Vagina (tissue), 2 donors: ENCODE measurements around the gene NBEAL1. TPM values are rescaled to one million over a fixed set of nuclear protein-coding genes. Genes with fewer than 3 reads are reported as not detected.
A peak's percentile ranks its signal among the peaks of the same experiment; 100 is the strongest.
"Not testable (repeated sequence)": the region's sequence is repeated elsewhere in the genome, so short reads cannot be mapped to it uniquely, and the experiment has no call there.

Experiments
- DNase-seq, 2 donors: peaks; one replicate each; pipeline ENCODE4 v3.0.0-alpha.2; 2017; ENCODE audit errors: extremely low spot score in 2 of 2
- H3K27ac ChIP-seq: fragments of 200-600 bp; sonication (generic); one replicate; pipeline ENCODE4 v1.5.1; 2019
- H3K27me3 ChIP-seq: fragments of 200-600 bp; sonication (generic); one replicate; pipeline ENCODE4 v1.5.1; 2019
- H3K36me3 ChIP-seq, 2 donors: fragments of 200-600 bp; sonication (generic); one replicate each; pipeline ENCODE4 v1.5.1; 2017 to 2019
- H3K4me1 ChIP-seq: fragments of 200-600 bp; sonication (generic); one replicate; pipeline ENCODE4 v1.5.1; 2019
- H3K4me3 ChIP-seq, 2 donors: fragments of 200-600 bp; sonication (generic); 1 replicate in 1 of 2; 2 replicates in 1 of 2; pipeline ENCODE4 v1.5.1; 2016 to 2019
- H3K9me3 ChIP-seq: fragments of 200-600 bp; sonication (generic); one replicate; pipeline ENCODE4 v1.5.1; 2019
- POLR2A ChIP-seq, 2 donors: fragments of 450-650 bp; IDR thresholded peaks; one replicate each; pipeline ENCODE4 v1.6.1; 2017; ENCODE audit warnings: antibody characterized with exemption in 2 of 2, mild to moderate bottlenecking in 2 of 2, moderate library complexity in 2 of 2
- POLR2AphosphoS5 ChIP-seq, 2 donors: sonication (generic); formaldehyde crosslinking; IDR thresholded peaks; one replicate each; pipeline ENCODE4 v1.9.0; 2017; ENCODE audit warnings: antibody characterized with exemption in 2 of 2, mild to moderate bottlenecking in 2 of 2, low read depth in 1 of 2; ENCODE audit not compliant: insufficient read depth in 1 of 2
- intact Hi-C: fragments of 100-400 bp; cut with DNase I; formaldehyde crosslinking; loops from one replicate; pipeline ENCODE4 v1.15.1; 2023
- total RNA-seq: library from RNA; depleted of rRNA; stranded (reverse); fragments of >200 nt; gene quantifications from one replicate; pipeline ENCODE4 v1.2.3, GENCODE V29; 2016
- TF ChIP-seq, protein P1 (sequence below), 3 experiments: fragments of 450-650 bp in 2 of 3; fragments of 200-600 bp in 1 of 3; sonication (generic) in 1 of 3; IDR thresholded peaks; one replicate each; pipeline ENCODE4 v1.5.1; 2017 to 2019; ENCODE audit warnings: antibody characterized with exemption in 3 of 3, mild to moderate bottlenecking in 2 of 3, moderate library complexity in 2 of 3

Gene NBEAL1
- total RNA-seq, 1 donor from 2014 or later: 26.3 TPM

DNA sequence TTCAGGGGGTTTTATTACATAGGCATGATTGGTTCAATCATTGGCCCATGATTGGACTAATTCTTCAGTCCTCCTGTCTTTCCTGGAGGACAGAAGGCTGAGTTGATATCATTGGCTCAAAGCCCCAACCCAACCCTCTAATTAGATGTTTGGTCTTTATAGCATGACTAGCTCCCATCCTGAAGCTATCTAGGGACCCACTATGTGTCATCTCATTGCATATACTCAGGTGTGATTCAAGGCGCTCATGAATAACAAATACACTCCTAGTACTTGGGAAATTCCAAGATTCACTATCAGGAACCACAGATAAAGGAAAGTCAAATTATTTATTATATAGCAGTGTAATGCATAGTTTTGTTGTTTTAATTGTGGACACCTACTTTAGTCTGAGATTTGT is 24.9 kb upstream of the NBEAL1 start:
- H3K27me3 ChIP-seq: no peaks in the 10 kb centered on the region
- no peaks in the 10 kb centered on the region for H3K4me1 ChIP-seq
- no peaks in the 10 kb centered on the region for H3K36me3 ChIP-seq
- intact Hi-C loops: no loop called here
- no peak overlapping the region for H3K4me3 ChIP-seq
- no peak for DNase-seq
- H3K27ac ChIP-seq: no peak overlapping the region
- H3K9me3 ChIP-seq: no peaks in the 10 kb centered on the region
- no peak for TF ChIP-seq POLR2AphosphoS5 (IDR thresholded peaks at IDR 0.05; ENCODE audit: insufficient read depth in 1 of 2, low read depth in 1 of 2)
- TF ChIP-seq, protein P1, sequence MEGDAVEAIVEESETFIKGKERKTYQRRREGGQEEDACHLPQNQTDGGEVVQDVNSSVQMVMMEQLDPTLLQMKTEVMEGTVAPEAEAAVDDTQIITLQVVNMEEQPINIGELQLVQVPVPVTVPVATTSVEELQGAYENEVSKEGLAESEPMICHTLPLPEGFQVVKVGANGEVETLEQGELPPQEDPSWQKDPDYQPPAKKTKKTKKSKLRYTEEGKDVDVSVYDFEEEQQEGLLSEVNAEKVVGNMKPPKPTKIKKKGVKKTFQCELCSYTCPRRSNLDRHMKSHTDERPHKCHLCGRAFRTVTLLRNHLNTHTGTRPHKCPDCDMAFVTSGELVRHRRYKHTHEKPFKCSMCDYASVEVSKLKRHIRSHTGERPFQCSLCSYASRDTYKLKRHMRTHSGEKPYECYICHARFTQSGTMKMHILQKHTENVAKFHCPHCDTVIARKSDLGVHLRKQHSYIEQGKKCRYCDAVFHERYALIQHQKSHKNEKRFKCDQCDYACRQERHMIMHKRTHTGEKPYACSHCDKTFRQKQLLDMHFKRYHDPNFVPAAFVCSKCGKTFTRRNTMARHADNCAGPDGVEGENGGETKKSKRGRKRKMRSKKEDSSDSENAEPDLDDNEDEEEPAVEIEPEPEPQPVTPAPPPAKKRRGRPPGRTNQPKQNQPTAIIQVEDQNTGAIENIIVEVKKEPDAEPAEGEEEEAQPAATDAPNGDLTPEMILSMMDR (IDR thresholded peaks at IDR 0.05): no peak
- TF ChIP-seq POLR2A (IDR thresholded peaks at IDR 0.05): no peak

- intact Hi-C loops: no loop called here
- no peaks in the 10 kb centered on the region for H3K9me3 ChIP-seq
- H3K4me1 ChIP-seq: no peaks in the 10 kb centered on the region
- H3K36me3 ChIP-seq: no peaks in the 10 kb centered on the region
- no peak for DNase-seq
- H3K4me3 ChIP-seq: no peak overlapping the region
- H3K27me3 ChIP-seq: no peaks in the 10 kb centered on the region
- TF ChIP-seq, protein P1 (IDR thresholded peaks at IDR 0.05): no peak
- TF ChIP-seq POLR2A (IDR thresholded peaks at IDR 0.05): no peak
- no peak for TF ChIP-seq POLR2AphosphoS5 (IDR thresholded peaks at IDR 0.05; ENCODE audit: insufficient read depth in 1 of 2, low read depth in 1 of 2)
- H3K27ac ChIP-seq: no peak overlapping the region
These were observed 24.2 kb upstream of the NBEAL1 start for GRCh38 chr2:202990501-202990900.

- H3K27ac ChIP-seq, H3K9me3 ChIP-seq, H3K27me3 ChIP-seq, DNase-seq, H3K36me3 ChIP-seq, H3K4me1 ChIP-seq, intact Hi-C loops, H3K4me3 ChIP-seq: not testable (repeated sequence)
These were observed 17.6 kb upstream of the NBEAL1 start for GRCh38 chr2:202997113-202997512.

GRCh38 chr2:203002054-203002821 is 12.4 kb upstream of the NBEAL1 start:
- no peaks in the 10 kb centered on the region for H3K36me3 ChIP-seq
- intact Hi-C loops: no loop called here
- H3K27ac ChIP-seq: no peak overlapping the region
- H3K9me3 ChIP-seq: no peaks in the 10 kb centered on the region
- DNase-seq: no peak
- no peak for TF ChIP-seq POLR2A (IDR thresholded peaks at IDR 0.05)
- no peak for TF ChIP-seq POLR2AphosphoS5 (IDR thresholded peaks at IDR 0.05; ENCODE audit: insufficient read depth in 1 of 2, low read depth in 1 of 2)
- H3K4me1 ChIP-seq: no peaks in the 10 kb centered on the region
- H3K27me3 ChIP-seq: no peaks in the 10 kb centered on the region
- H3K4me3 ChIP-seq: no peak overlapping the region

GRCh38 chr2:203003716-203004115 is 11.0 kb upstream of the NBEAL1 start:
- Histone ChIP-seq H3K4me1 (no peaks in the 10 kb centered on the region), H3K36me3 (no peaks in the 10 kb centered on the region), H3K27me3 (no peaks in the 10 kb centered on the region), H3K4me3 (no peak overlapping the region), H3K9me3 (no peaks in the 10 kb centered on the region), H3K27ac (no peak overlapping the region)
- no peak for DNase-seq
- TF ChIP-seq POLR2A (IDR thresholded peaks at IDR 0.05): no peak
- TF ChIP-seq, protein P1 (IDR thresholded peaks at IDR 0.05): no peak
- no peak for TF ChIP-seq POLR2AphosphoS5 (IDR thresholded peaks at IDR 0.05; ENCODE audit: insufficient read depth in 1 of 2, low read depth in 1 of 2)
- intact Hi-C loops: no loop called here

- Histone ChIP-seq H3K4me1 (peaks cover 68% of the 10 kb centered on the region), H3K27me3 (no peaks in the 10 kb centered on the region), H3K4me3 (peak overlapping the region in 1 of 2 donors; percentile 22), H3K36me3 (no peaks in the 10 kb centered on the region), H3K9me3 (no peaks in the 10 kb centered on the region), H3K27ac (peak overlapping the region; percentile 95)
- intact Hi-C loops: no loop called here
- DNase-seq: no peak
- TF ChIP-seq, protein P1 (IDR thresholded peaks at IDR 0.05): no peak
- TF ChIP-seq POLR2A (IDR thresholded peaks at IDR 0.05) (no peak), POLR2AphosphoS5 (IDR thresholded peaks at IDR 0.05; ENCODE audit: insufficient read depth in 1 of 2, low read depth in 1 of 2) (no peak)
These were observed 2.0 kb downstream of the NBEAL1 start for GRCh38 chr2:203016716-203017115.
